ENCODE measurements around the gene METTL24. TPM values are rescaled to one million over a fixed set of nuclear protein-coding genes. Genes with fewer than 3 reads are reported as not detected.

The METTL24 gene
- total and polyA plus RNA-seq, 2 donors (not counting 1 experiment from before 2014, with no cell fraction given): 0.18 to 2.6 TPM

GRCh38 chr6:110266996-110267395 lies 91.2 kb downstream of the METTL24 start:
- Histone ChIP-seq H3K4me2 (ENCODE audit: extremely low read depth, insufficient read depth, low read length) (no peak overlapping the region), H3K79me2 (ENCODE audit: control insufficient read depth, insufficient read depth, low read length) (no peaks in the 10 kb centered on the region), H3K4me1 (ENCODE audit: control insufficient read depth, extremely low read depth, insufficient read depth, low read length) (no peaks in the 10 kb centered on the region), H3K36me3 (ENCODE audit: control insufficient read depth, insufficient read depth, low read length) (no peaks in the 10 kb centered on the region), H2AFZ (ENCODE audit: low read length) (no peak overlapping the region), H3K9ac (ENCODE audit: insufficient read depth, low read length) (no peak overlapping the region), H3K4me3 (replicated peaks in 1 of 4; ENCODE audit: control extremely low read depth in 1 of 4, insufficient read depth in 1 of 4, low read depth in 3 of 4, low read length in 4 of 4) (no peak overlapping the region), H3K27ac (ENCODE audit: insufficient read depth, low read length) (no peak overlapping the region), H4K20me1 (ENCODE audit: control insufficient read depth, extremely low read depth, insufficient read depth, low read length) (no peaks in the 10 kb centered on the region), H3K9me3 (ENCODE audit: control insufficient read depth, insufficient read depth, low read depth, low read length) (no peaks in the 10 kb centered on the region), H3K27me3 (ENCODE audit: control insufficient read depth, insufficient read depth, low read length) (no peaks in the 10 kb centered on the region)
- DNase-seq (ENCODE audit: low read depth in 2 of 2): no peak
- TF ChIP-seq CTCF (conservative IDR thresholded peaks at IDR 0.05 in 1 of 2, IDR thresholded peaks at IDR 0.05 in 1 of 2; ENCODE audit: low read depth in 1 of 2, low read length in 2 of 2): no peak
- TF ChIP-seq EZH2 (IDR thresholded peaks at IDR 0.05; ENCODE audit: low read length, missing control alignments): no peak

- Histone ChIP-seq H3K4me3 (replicated peaks in 1 of 4; ENCODE audit: control extremely low read depth in 1 of 4, insufficient read depth in 1 of 4, low read depth in 3 of 4, low read length in 4 of 4) (no peak overlapping the region), H2AFZ (ENCODE audit: low read length) (no peak overlapping the region), H3K4me1 (ENCODE audit: control insufficient read depth, extremely low read depth, insufficient read depth, low read length) (no peaks in the 10 kb centered on the region), H4K20me1 (ENCODE audit: control insufficient read depth, extremely low read depth, insufficient read depth, low read length) (no peaks in the 10 kb centered on the region), H3K27ac (ENCODE audit: insufficient read depth, low read length) (no peak overlapping the region), H3K27me3 (ENCODE audit: control insufficient read depth, insufficient read depth, low read length) (no peaks in the 10 kb centered on the region), H3K79me2 (ENCODE audit: control insufficient read depth, insufficient read depth, low read length) (no peaks in the 10 kb centered on the region), H3K9ac (ENCODE audit: insufficient read depth, low read length) (no peak overlapping the region), H3K9me3 (ENCODE audit: control insufficient read depth, insufficient read depth, low read depth, low read length) (no peaks in the 10 kb centered on the region), H3K4me2 (ENCODE audit: extremely low read depth, insufficient read depth, low read length) (no peak overlapping the region), H3K36me3 (ENCODE audit: control insufficient read depth, insufficient read depth, low read length) (no peaks in the 10 kb centered on the region)
- TF ChIP-seq EZH2 (IDR thresholded peaks at IDR 0.05; ENCODE audit: low read length, missing control alignments): no peak
- TF ChIP-seq CTCF (conservative IDR thresholded peaks at IDR 0.05 in 1 of 2, IDR thresholded peaks at IDR 0.05 in 1 of 2; ENCODE audit: low read depth in 1 of 2, low read length in 2 of 2): no peak
- no peak for DNase-seq (ENCODE audit: low read depth in 2 of 2)
These were observed 92.9 kb downstream of the METTL24 start for GRCh38 chr6:110265273-110265672.

- TF ChIP-seq CTCF (conservative IDR thresholded peaks at IDR 0.05 in 1 of 2, IDR thresholded peaks at IDR 0.05 in 1 of 2; ENCODE audit: low read depth in 1 of 2, low read length in 2 of 2) (no peak), EZH2 (IDR thresholded peaks at IDR 0.05; ENCODE audit: low read length, missing control alignments) (no peak)
- Histone ChIP-seq H3K4me2 (ENCODE audit: extremely low read depth, insufficient read depth, low read length) (no peak overlapping the region), H4K20me1 (ENCODE audit: control insufficient read depth, extremely low read depth, insufficient read depth, low read length) (no peaks in the 10 kb centered on the region), H3K27ac (ENCODE audit: insufficient read depth, low read length) (no peak overlapping the region), H3K9ac (ENCODE audit: insufficient read depth, low read length) (no peak overlapping the region), H3K4me1 (ENCODE audit: control insufficient read depth, extremely low read depth, insufficient read depth, low read length) (no peaks in the 10 kb centered on the region), H2AFZ (ENCODE audit: low read length) (no peak overlapping the region), H3K9me3 (ENCODE audit: control insufficient read depth, insufficient read depth, low read depth, low read length) (no peaks in the 10 kb centered on the region), H3K4me3 (replicated peaks in 1 of 4; ENCODE audit: control extremely low read depth in 1 of 4, insufficient read depth in 1 of 4, low read depth in 3 of 4, low read length in 4 of 4) (no peak overlapping the region), H3K27me3 (ENCODE audit: control insufficient read depth, insufficient read depth, low read length) (no peaks in the 10 kb centered on the region), H3K36me3 (ENCODE audit: control insufficient read depth, insufficient read depth, low read length) (no peaks in the 10 kb centered on the region), H3K79me2 (ENCODE audit: control insufficient read depth, insufficient read depth, low read length) (no peaks in the 10 kb centered on the region)
- no peak for DNase-seq (ENCODE audit: low read depth in 2 of 2)
These were observed 101.8 kb downstream of the METTL24 start for GRCh38 chr6:110256366-110256765.

Measured in fibroblast of lung (primary cell).